SK-N-MC (cell line): ENCODE measurements around the gene MYO5B.

ENCODE experiments used
- DNase-seq: peaks from one replicate; pipeline ENCODE4 v3.0.0-alpha.2; 2011; ENCODE audit warnings: low read depth, low spot score
- H3K27ac ChIP-seq: fragments of 200-600 bp; sonication (generic); 2 replicates; pipeline ENCODE4 v1.5.1; 2016; ENCODE audit warnings: mixed run types
- H3K36me3 ChIP-seq: fragments of 200-600 bp; sonication (generic); 2 replicates; pipeline ENCODE4 v1.6.1; 2017; ENCODE audit warnings: antibody characterized with exemption, low read length, mixed read lengths; ENCODE audit not compliant: insufficient read depth
- H3K4me3 ChIP-seq: fragments of 200-600 bp; sonication (generic); 2 replicates; pipeline ENCODE4 v1.5.1; 2016
- H3K9ac ChIP-seq: fragments of 200-600 bp; sonication (generic); 2 replicates; pipeline ENCODE4 v1.8.0; 2017; ENCODE audit warnings: mixed run types, mixed read lengths; ENCODE audit not compliant: insufficient read length
- H3K9me3 ChIP-seq: fragments of 200-600 bp; sonication (generic); 2 replicates; pipeline ENCODE4 v1.6.1; 2017; ENCODE audit warnings: low read depth, mild to moderate bottlenecking, antibody characterized with exemption, low read length, moderate library complexity, mixed read lengths
- EZH2 ChIP-seq: fragments of 200-600 bp; sonication (generic); IDR thresholded peaks from one replicate; pipeline ENCODE4 v1.6.1; 2017; ENCODE audit warnings: antibody characterized with exemption
- FOXP2 ChIP-seq: optimal IDR thresholded peaks from 2 replicates; pipeline ENCODE3; 2011; ENCODE audit warnings: mild to moderate bottlenecking, moderate library complexity; ENCODE audit not compliant: insufficient read depth; ENCODE audit errors: extremely low read length, control extremely low read depth
- POLR2AphosphoS5 ChIP-seq: IDR thresholded peaks from 2 replicates; pipeline ENCODE4 v1.6.1; 2012; ENCODE audit warnings: mild to moderate bottlenecking, low read depth, low read length, borderline replicate concordance

MYO5B gene

DNA sequence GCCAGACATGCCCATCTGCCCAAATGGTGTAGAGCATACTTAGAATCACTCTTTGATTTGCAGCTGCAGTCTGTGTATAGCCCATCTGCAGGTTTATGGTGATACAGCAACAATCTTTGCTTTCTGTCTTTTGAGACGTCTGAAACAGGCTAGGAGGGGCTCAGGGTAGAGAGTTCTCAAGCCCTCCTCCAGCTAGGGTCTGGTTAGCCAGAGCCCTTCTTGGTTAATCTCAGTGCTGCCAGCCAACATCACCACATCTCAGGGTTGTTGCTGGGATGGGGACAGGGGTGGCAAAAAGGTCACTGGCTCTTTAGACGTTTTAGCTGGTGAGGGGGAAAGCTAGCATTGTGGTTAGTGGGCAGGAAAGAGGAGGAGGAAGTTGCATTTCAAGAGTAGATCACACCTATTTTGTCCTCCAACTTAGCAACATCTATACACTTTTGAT is 245.0 kb downstream of the MYO5B start:
- Histone ChIP-seq H3K9me3 (no peaks in the 10 kb centered on the region), H3K4me3 (no peak overlapping the region), H3K9ac (no peak overlapping the region), H3K36me3 (no peaks in the 10 kb centered on the region), H3K27ac (no peak overlapping the region)
- no peak for DNase-seq
- TF ChIP-seq EZH2 (no peak), FOXP2 (no peak), POLR2AphosphoS5 (no peak)

DNA sequence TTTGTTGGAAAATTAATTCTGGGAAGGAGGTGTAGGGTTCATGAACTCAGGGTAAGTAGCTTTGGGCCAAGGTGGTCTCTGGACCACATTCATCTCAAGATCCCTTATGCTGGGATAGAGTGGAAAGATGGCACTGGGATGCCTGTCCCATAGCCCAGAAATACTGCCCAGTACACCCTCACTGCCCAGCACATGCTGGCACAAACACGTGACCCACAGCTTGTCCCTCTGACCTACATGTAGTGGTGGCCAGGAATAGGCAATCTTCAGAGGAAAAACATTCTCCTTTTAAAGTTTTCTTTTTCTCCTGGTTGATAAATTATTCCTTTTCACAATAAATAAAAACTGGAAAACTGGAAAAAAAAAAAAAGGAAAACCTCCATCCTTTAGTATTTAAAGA is 246.0 kb downstream of the MYO5B start:
- DNase-seq, result no peak
- Histone ChIP-seq H3K9ac (no peak overlapping the region), H3K36me3 (no peaks in the 10 kb centered on the region), H3K4me3 (no peak overlapping the region), H3K27ac (no peak overlapping the region), H3K9me3 (no peaks in the 10 kb centered on the region)
- TF ChIP-seq FOXP2, result no peak
- TF ChIP-seq POLR2AphosphoS5, result no peak
- no peak for TF ChIP-seq EZH2

- Histone ChIP-seq H3K36me3 (no peaks in the 10 kb centered on the region), H3K4me3 (no peak overlapping the region), H3K9ac (no peak overlapping the region), H3K27ac (no peak overlapping the region), H3K9me3 (no peaks in the 10 kb centered on the region)
- DNase-seq, result no peak
- no peak for TF ChIP-seq POLR2AphosphoS5
- TF ChIP-seq FOXP2, result no peak
- no peak for TF ChIP-seq EZH2
Observed at GRCh38 chr18:49944663-49945062, 250.3 kb downstream of the MYO5B start.

GRCh38 chr18:49936821-49937220 is 258.1 kb downstream of the MYO5B start:
- H3K9me3 ChIP-seq, result no peaks in the 10 kb centered on the region
- no peak overlapping the region for H3K27ac ChIP-seq
- no peaks in the 10 kb centered on the region for H3K36me3 ChIP-seq
- no peak overlapping the region for H3K4me3 ChIP-seq
- no peak for TF ChIP-seq POLR2AphosphoS5
- TF ChIP-seq EZH2, result no peak
- TF ChIP-seq FOXP2, result no peak
- DNase-seq, result no peak
- no peak overlapping the region for H3K9ac ChIP-seq

DNA sequence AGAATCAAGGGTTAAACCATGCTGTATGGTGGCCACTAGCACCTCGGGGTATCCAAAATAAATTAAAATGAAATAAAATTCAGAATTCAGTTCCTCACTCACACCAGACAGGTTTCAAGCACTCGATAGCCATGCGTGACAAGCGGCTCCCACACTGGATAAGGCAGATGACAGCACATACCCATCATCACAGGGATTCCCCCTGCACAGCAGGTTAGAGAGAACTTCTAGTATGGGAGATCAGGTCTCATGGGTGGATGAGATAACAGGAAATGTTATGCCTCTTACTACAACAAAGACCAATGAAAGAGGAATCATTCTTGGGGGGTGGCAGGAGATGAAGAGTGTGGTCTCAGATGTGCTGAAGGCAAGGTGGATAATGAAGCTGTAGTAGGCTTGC is 259.7 kb downstream of the MYO5B start:
- Histone ChIP-seq H3K9ac (no peak overlapping the region), H3K27ac (no peak overlapping the region), H3K9me3 (no peaks in the 10 kb centered on the region), H3K36me3 (no peaks in the 10 kb centered on the region), H3K4me3 (no peak overlapping the region)
- no peak for TF ChIP-seq POLR2AphosphoS5
- no peak for TF ChIP-seq EZH2
- TF ChIP-seq FOXP2, result no peak
- DNase-seq, result no peak

- no peak overlapping the region for H3K27ac ChIP-seq
- no peak for DNase-seq
- no peak overlapping the region for H3K9ac ChIP-seq
- no peak overlapping the region for H3K4me3 ChIP-seq
- no peaks in the 10 kb centered on the region for H3K9me3 ChIP-seq
- H3K36me3 ChIP-seq, result no peaks in the 10 kb centered on the region
- no peak for TF ChIP-seq FOXP2
- no peak for TF ChIP-seq POLR2AphosphoS5
- no peak for TF ChIP-seq EZH2
Observed at GRCh38 chr18:49934457-49934856, 260.5 kb downstream of the MYO5B start.

GRCh38 chr18:49933530-49934128 is 261.3 kb downstream of the MYO5B start:
- no peak for DNase-seq
- H3K36me3 ChIP-seq, result no peaks in the 10 kb centered on the region
- no peak for TF ChIP-seq EZH2
- no peak for TF ChIP-seq POLR2AphosphoS5
- no peak for TF ChIP-seq FOXP2
- H3K4me3 ChIP-seq, result no peak overlapping the region
- no peak overlapping the region for H3K9ac ChIP-seq
- no peak overlapping the region for H3K27ac ChIP-seq
- H3K9me3 ChIP-seq, result no peaks in the 10 kb centered on the region

GRCh38 chr18:49931760-49932159 is 263.2 kb downstream of the MYO5B start:
- H3K36me3 ChIP-seq, result no peaks in the 10 kb centered on the region
- TF ChIP-seq EZH2 (no peak), POLR2AphosphoS5 (no peak), FOXP2 (no peak)
- H3K4me3 ChIP-seq, result no peak overlapping the region
- no peak overlapping the region for H3K27ac ChIP-seq
- H3K9ac ChIP-seq, result no peak overlapping the region
- H3K9me3 ChIP-seq, result no peaks in the 10 kb centered on the region
- DNase-seq, result no peak

DNA sequence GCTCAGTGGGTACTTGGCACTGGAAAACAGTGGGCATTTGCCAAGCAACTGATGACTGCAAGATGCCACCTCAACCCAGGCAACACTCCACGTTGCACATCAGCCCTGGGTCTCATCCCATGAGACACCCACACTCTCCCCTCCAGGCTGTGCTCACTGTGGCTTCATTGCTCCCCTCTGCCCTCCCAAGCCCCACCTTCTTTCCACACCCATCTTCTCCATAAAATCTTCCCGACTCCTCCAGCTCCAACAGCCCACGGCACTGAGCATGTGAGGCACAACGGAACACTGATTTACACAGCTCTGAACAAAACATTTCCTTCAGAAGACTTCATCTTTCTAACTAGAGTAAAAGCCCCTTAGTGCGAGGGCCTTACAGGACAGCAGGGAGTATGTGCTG is 263.8 kb downstream of the MYO5B start:
- Histone ChIP-seq H3K4me3 (no peak overlapping the region), H3K27ac (no peak overlapping the region), H3K9ac (no peak overlapping the region), H3K36me3 (no peaks in the 10 kb centered on the region), H3K9me3 (no peaks in the 10 kb centered on the region)
- TF ChIP-seq FOXP2, result no peak
- TF ChIP-seq EZH2, result no peak
- TF ChIP-seq POLR2AphosphoS5, result no peak
- DNase-seq, result no peak
